K562 (cell line): ENCODE data around the gene RASD2. TPM values are rescaled to one million over a fixed set of nuclear protein-coding genes. Genes with fewer than 3 reads are reported as not detected.

Experiments used
- ATAC-seq: fragments of 200-7000 bp; cut with Tn5 transposase; 3 replicates; pipeline ENCODE4 v1.9.1; 2020; ENCODE audit warnings: moderate library complexity
- BruUV-seq: library from RNA; stranded (reverse); fragments of 400-500 nt; replicated peaks from 2 replicates; lab custom pipeline; 2021; lab: Mats Ljungman, UMichigan
- CTCF ChIA-PET: fragments of 300-600 bp; formaldehyde crosslinking; extraction: SDS; loops from one replicate; lab custom pipeline; 2021; ENCODE audit warnings: low intra/inter-chr PET ratio; lab: Yijun Ruan, JAX
- POLR2A ChIA-PET: fragments of 300-600, 350-650 bp; sonication (Branson Sonifier 250); formaldehyde crosslinking; extraction: SDS; loops from one replicate; lab custom pipeline; 2021; ENCODE audit warnings: antibody characterized with exemption, inconsistent platforms; lab: Yijun Ruan, JAX
- DNase-seq, 4 experiments: peaks; one replicate each; pipeline versions ENCODE4 v3.0.0 to v3.0.0-alpha.2; 2011 to 2018; ENCODE audit warnings: low spot score in 3 of 4, mixed read lengths in 3 of 4; ENCODE audit errors: extremely low read depth in 1 of 4
- FAIRE-seq: peaks from 2 replicates; lab custom pipeline; 2011; peaks lifted over from hg19 to GRCh38; lab: Jason Lieb, UNC
- H2AFZ ChIP-seq: 2 replicates; pipeline ENCODE4 v1.6.0; 2011; ENCODE audit warnings: low read depth, low read length, control low read depth, inconsistent platforms
- H3K27ac ChIP-seq: fragments of 200-600 bp; 3 replicates; pipeline ENCODE4 v1.8.0; 2011; ENCODE audit warnings: low read depth, mild to moderate bottlenecking, control low read depth, inconsistent platforms, low read length, moderate library complexity, mixed read lengths; ENCODE audit errors: extremely low read depth
- H3K27me3 ChIP-seq, 2 experiments: fragments of 300-600 bp in 1 of 2; 2 replicates in 1 of 2; 3 replicates in 1 of 2; pipeline versions ENCODE4 v1.6.0 to v1.8.0; 2011; ENCODE audit warnings: inconsistent platforms in 2 of 2, low read length in 2 of 2, mild to moderate bottlenecking in 1 of 2, mixed read lengths in 1 of 2, moderate library complexity in 1 of 2; ENCODE audit not compliant: control insufficient read depth in 2 of 2, insufficient read depth in 2 of 2
- H3K36me3 ChIP-seq: fragments of 300-600 bp; 3 replicates; pipeline ENCODE4 v1.8.0; 2011; ENCODE audit warnings: mild to moderate bottlenecking, low read length, inconsistent platforms; ENCODE audit not compliant: control insufficient read depth, insufficient read depth
- H3K4me1 ChIP-seq, 2 experiments: fragments of 200-600 bp in 1 of 2; replicated peaks in 1 of 2; 2 replicates in 1 of 2; 3 replicates in 1 of 2; pipeline versions ENCODE4 v1.5.1 to v1.8.0; 2011; ENCODE audit warnings: inconsistent platforms in 2 of 2, low read length in 2 of 2, mild to moderate bottlenecking in 1 of 2, mixed read lengths in 1 of 2, moderate library complexity in 1 of 2; ENCODE audit not compliant: control insufficient read depth in 2 of 2, insufficient read depth in 2 of 2
- H3K4me2 ChIP-seq: 2 replicates; pipeline ENCODE4 v1.6.1; 2011; ENCODE audit warnings: low read length, control low read depth, inconsistent platforms, mixed read lengths; ENCODE audit not compliant: insufficient read depth
- H3K4me3 ChIP-seq: fragments of 200-600 bp; sonication (generic), shearing (Covaris generic); 2 replicates; pipeline ENCODE4 v1.5.1; 2016; ENCODE audit warnings: control low read depth, inconsistent platforms
- H3K79me2 ChIP-seq: fragments of 200-600 bp; 3 replicates; pipeline ENCODE4 v1.8.0; 2011; ENCODE audit warnings: low read length, inconsistent platforms; ENCODE audit not compliant: control insufficient read depth, insufficient read depth
- H3K9ac ChIP-seq, 2 experiments: 2 replicates each; pipeline versions ENCODE4 v1.6.0 to v1.6.1; 2011; ENCODE audit warnings: low read depth in 2 of 2, low read length in 2 of 2, control low read depth in 1 of 2, inconsistent platforms in 1 of 2, mild to moderate bottlenecking in 1 of 2, mixed read lengths in 1 of 2; ENCODE audit not compliant: insufficient read depth in 1 of 2
- H3K9me1 ChIP-seq: one replicate; pipeline ENCODE4 v1.6.0; 2011; ENCODE audit warnings: inconsistent platforms, mild to moderate bottlenecking, low read length, moderate library complexity; ENCODE audit not compliant: control insufficient read depth, insufficient read depth
- H3K9me3 ChIP-seq: replicated peaks from 2 replicates; pipeline ENCODE4 v1.5.1; 2011; ENCODE audit warnings: low read depth, low read length, inconsistent platforms; ENCODE audit not compliant: control insufficient read depth, insufficient read depth
- H4K20me1 ChIP-seq: replicated peaks from 2 replicates; pipeline ENCODE4 v1.6.1; 2011; ENCODE audit warnings: low read length, inconsistent platforms, mixed read lengths; ENCODE audit not compliant: control insufficient read depth, insufficient read depth
- SIN3A ChIP-seq, 2 experiments: fragments of 150-350 bp in 1 of 2; IDR thresholded peaks; 2 replicates each; pipeline ENCODE4 v1.6.1; 2011 to 2016; ENCODE audit warnings: borderline replicate concordance in 2 of 2, low read depth in 2 of 2, low read length in 2 of 2, mild to moderate bottlenecking in 2 of 2, moderate library complexity in 2 of 2; ENCODE audit not compliant: control insufficient read depth in 1 of 2
- WGBS: fragments of 100-300 bp; shearing (Covaris generic); methylation state at CpG from one replicate; pipeline ENCODE4 v1.1.6; 2016; ENCODE audit warnings: low coverage, mixed read lengths; ENCODE audit not compliant: insufficient coverage; ENCODE audit errors: missing lambda C conversion rate; 5-methylcytosine and 5-hydroxymethylcytosine counted together
- in situ Hi-C: fragments of 300-500 bp; cut with MboI; formaldehyde crosslinking; loops from 4 replicates; pipeline ENCODE4 v1.15.0; 2018; ENCODE audit warnings: inconsistent platforms, mixed read lengths
- intact Hi-C: fragments of 100-400 bp; cut with micrococcal nuclease; formaldehyde crosslinking; loops from 2 replicates; pipeline ENCODE4 v1.14.2; 2022
- polyA plus RNA-seq, 8 experiments: library from polyadenylated mRNA; depleted of rRNA in 4 of 8; stranded (reverse) in 5 of 8; unstranded in 3 of 8; fragments of >200 nt; fragmentation: Nextera tagmentation in 2 of 8; fragmentation: Illumina TruSeq in 1 of 8; extraction: Ambion mirVana in 2 of 8; extraction: Trizol in 1 of 8; gene quantifications; 2 replicates each; pipeline versions ENCODE4 v1.2.1 to v1.2.3, GENCODE V29; 2011 to 2014; ENCODE audit warnings: inconsistent platforms in 1 of 8, missing spikeins in 1 of 8
- total RNA-seq, 7 experiments: library from RNA; depleted of rRNA in 6 of 7; stranded (reverse); fragments of >200 nt in 6 of 7; fragmentation: Illumina TruSeq in 2 of 7; extraction: Trizol in 2 of 7; gene quantifications; 2 replicates each; pipeline versions ENCODE4 v1.2.1 to v1.2.3, GENCODE V29; 2011 to 2021; ENCODE audit warnings: low replicate concordance in 1 of 7
- TF ChIP-seq, protein P1 (sequence below): IDR thresholded peaks from 2 replicates; pipeline ENCODE4 v1.6.1; 2016; ENCODE audit warnings: missing genetic modification characterization, missing compliant biosample characterization

Gene RASD2
- total and polyA plus RNA-seq, 9 of the 15 experiments (the other 6 are each of a cell fraction or from before 2014, with no cell fraction given), result 0.05 TPM; not detected in 8

DNA sequence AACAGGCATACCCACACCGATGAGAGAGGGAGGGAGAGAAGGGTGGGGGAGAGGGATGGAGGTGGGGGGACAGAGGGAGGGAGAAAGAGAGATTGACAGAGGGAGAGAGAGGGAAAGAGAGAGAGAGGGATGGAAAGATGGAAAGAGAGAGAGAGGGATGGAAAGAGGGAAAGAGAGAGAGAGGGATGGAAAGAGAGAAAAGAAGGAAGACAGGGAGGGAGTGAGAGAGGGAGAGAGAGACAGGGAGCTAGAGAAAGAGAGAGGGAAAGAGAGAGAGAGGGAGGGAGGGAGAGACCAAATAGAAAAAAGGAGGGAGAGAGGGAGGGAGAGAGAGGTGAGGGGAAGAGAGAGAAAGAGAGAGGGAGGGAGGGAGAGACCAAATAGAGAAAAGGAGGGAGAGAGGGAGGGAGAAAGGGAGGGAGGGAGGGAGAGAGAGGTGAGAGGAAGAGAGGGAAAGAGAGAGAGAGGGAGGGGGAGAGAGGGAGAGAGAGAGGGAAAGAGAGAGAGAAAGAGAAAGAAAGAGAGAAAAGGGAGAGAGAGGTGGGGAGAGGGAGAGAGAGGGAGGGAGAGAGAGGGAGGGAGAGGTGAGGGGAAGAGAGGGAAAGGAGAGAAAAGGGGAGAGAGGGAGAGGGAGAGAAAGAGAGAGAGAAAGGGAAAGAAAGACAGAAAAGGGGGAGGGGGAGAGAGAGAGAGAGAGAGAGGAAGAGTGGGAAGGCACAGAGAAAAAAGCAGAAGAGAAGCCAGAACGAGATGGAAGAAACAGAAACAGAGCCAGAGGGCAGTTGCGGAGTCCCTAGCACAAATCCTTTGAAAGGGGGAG is 52.6 kb downstream of the RASD2 start:
- Histone ChIP-seq H3K4me3 (no peak overlapping the region), H3K9me1 (no peaks in the 10 kb centered on the region), H3K36me3 (no peaks in the 10 kb centered on the region), H3K4me1 (peaks cover 5 to 6% of the 10 kb centered on the region in 2 experiments; a peak in 4 of 5 replicates), H3K9ac (no peak overlapping the region), H4K20me1 (no peaks in the 10 kb centered on the region), H3K27me3 (peaks cover 0 to 8% of the 10 kb centered on the region in 2 experiments; a peak in 2 of 5 replicates), H3K9me3 (no peaks in the 10 kb centered on the region), H2AFZ (no peak overlapping the region), H3K4me2 (no peak overlapping the region), H3K27ac (no peak overlapping the region), H3K79me2 (no peaks in the 10 kb centered on the region)
- POLR2A ChIA-PET, result no interaction called here
- ATAC-seq, result no peak
- CTCF ChIA-PET, result no interaction called here
- no peak for FAIRE-seq
- no peak for DNase-seq
- TF ChIP-seq, protein P1, sequence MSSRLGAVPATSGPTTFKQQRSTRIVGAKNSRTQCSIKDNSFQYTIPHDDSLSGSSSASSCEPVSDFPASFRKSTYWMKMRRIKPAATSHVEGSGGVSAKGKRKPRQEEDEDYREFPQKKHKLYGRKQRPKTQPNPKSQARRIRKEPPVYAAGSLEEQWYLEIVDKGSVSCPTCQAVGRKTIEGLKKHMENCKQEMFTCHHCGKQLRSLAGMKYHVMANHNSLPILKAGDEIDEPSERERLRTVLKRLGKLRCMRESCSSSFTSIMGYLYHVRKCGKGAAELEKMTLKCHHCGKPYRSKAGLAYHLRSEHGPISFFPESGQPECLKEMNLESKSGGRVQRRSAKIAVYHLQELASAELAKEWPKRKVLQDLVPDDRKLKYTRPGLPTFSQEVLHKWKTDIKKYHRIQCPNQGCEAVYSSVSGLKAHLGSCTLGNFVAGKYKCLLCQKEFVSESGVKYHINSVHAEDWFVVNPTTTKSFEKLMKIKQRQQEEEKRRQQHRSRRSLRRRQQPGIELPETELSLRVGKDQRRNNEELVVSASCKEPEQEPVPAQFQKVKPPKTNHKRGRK, result peak; percentile 88
- no peak for TF ChIP-seq SIN3A (IDR thresholded peaks at IDR 0.05; ENCODE audit: borderline replicate concordance in 2 of 2, control insufficient read depth in 1 of 2, low read depth in 2 of 2, low read length in 2 of 2)
- 15% methylated on average over 3 of the region's 3 CpGs for WGBS
- in situ Hi-C loops, result no loop called here
- no TSS peak for BruUV-seq
- intact Hi-C loops, result no loop called here
